Tibial nerve (tissue), 4 donors: ENCODE measurements around the gene KIAA1614. TPM values are rescaled to one million over a fixed set of nuclear protein-coding genes. Genes with fewer than 3 reads are reported as not detected.

Source experiments
- DNase-seq, 2 donors: peaks; one replicate each; pipeline ENCODE4 v3.0.0-alpha.2; 2019; ENCODE audit warnings: low spot score in 2 of 2
- H3K27ac ChIP-seq, 4 donors: fragments of 200-600 bp; sonication (generic) in 3 of 4; one replicate each; pipeline ENCODE4 v1.5.1; 2017 to 2019; ENCODE audit warnings: mild to moderate bottlenecking in 1 of 4
- H3K27me3 ChIP-seq, 2 donors: fragments of 200-600 bp; sonication (generic) in 1 of 2; one replicate each; pipeline versions ENCODE4 v1.5.1 to v1.6.0; 2017 to 2019
- H3K36me3 ChIP-seq, 3 donors: fragments of 200-600 bp; sonication (generic); one replicate each; pipeline ENCODE4 v1.5.1; 2018 to 2019
- H3K4me1 ChIP-seq, 4 donors: fragments of 200-600 bp; sonication (generic) in 3 of 4; one replicate each; pipeline ENCODE4 v1.5.1; 2017 to 2019
- H3K4me3 ChIP-seq, 4 donors: fragments of 200-600 bp; sonication (generic) in 3 of 4; one replicate each; pipeline ENCODE4 v1.5.1; 2017 to 2019; ENCODE audit warnings: mild to moderate bottlenecking in 1 of 4, moderate library complexity in 1 of 4
- H3K9me3 ChIP-seq, 4 donors: fragments of 200-600 bp; sonication (generic) in 3 of 4; one replicate each; pipeline ENCODE4 v1.5.1; 2017 to 2019
- CTCF ChIP-seq, 5 experiments: fragments of 200-600 bp in 3 of 5; fragments of 450-650 bp in 2 of 5; sonication (generic) in 3 of 5; IDR thresholded peaks; one replicate each; pipeline ENCODE4 v1.5.1; 2016 to 2019; ENCODE audit warnings: antibody characterized with exemption in 5 of 5, mild to moderate bottlenecking in 3 of 5, moderate library complexity in 2 of 5
- EP300 ChIP-seq, 2 donors: sonication (generic); formaldehyde crosslinking; IDR thresholded peaks; one replicate each; pipeline ENCODE4 v1.6.1; 2017; ENCODE audit warnings: antibody characterized with exemption in 2 of 2, mild to moderate bottlenecking in 1 of 2
- POLR2A ChIP-seq, 2 donors: fragments of 450-650 bp; IDR thresholded peaks; one replicate each; pipeline ENCODE4 v1.6.1; 2017; ENCODE audit warnings: antibody characterized with exemption in 2 of 2, mild to moderate bottlenecking in 2 of 2, moderate library complexity in 2 of 2
- WGBS, 2 donors: methylation state at CpG; one replicate each; pipeline ENCODE4 v1.1.5; 2018; 5-methylcytosine and 5-hydroxymethylcytosine counted together
- total RNA-seq, 4 donors: library from RNA; depleted of rRNA; stranded (reverse); fragments of >200 nt; gene quantifications; one replicate each; pipeline ENCODE4 v1.1.0, GENCODE V29; 2016

Gene KIAA1614
- total RNA-seq, 4 donors from 2014 or later, result 14.9 to 22.6 (median 19.1) TPM

DNA sequence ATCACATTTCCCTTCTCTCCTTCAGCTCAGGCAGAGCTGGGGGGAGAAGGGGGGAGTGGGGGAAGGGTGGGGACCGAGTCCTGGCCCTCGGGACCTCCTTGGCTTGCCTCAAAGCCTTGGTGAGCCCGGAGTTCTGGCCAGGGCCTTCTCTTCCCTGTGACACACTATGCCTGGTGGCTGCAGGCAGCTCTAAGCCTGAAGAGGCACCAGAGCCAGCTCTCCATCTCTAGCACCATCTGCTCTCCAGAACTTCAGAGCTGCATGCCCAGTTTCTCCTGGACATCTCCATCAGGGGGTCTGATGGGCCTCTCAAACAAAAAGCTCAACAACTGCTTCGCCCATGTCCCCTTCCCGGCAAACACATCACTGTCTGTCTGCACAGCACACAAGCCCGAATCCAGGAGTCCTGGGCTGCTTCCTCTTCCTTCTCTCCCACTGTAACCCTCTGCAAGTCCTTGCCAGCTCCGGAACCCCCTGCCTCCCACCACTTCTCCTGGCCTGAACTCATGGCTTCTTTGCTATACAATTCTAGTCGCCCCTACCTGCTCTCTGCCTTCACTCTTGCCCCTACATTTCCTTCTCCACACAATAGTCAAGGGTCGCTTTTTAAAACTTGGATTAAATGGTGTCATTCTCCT, 26.5 kb downstream of the KIAA1614 start:
- no peak for DNase-seq
- 81 to 82% methylated on average over 9 of the region's 9 CpGs for WGBS, 2 donors
- no peak overlapping the region for H3K27ac ChIP-seq
- H3K9me3 ChIP-seq, result no peaks in the 10 kb centered on the region
- no peaks in the 10 kb centered on the region for H3K4me1 ChIP-seq
- no peak overlapping the region for H3K4me3 ChIP-seq
- H3K27me3 ChIP-seq, result no peaks in the 10 kb centered on the region
- peaks cover 0 to 87% (median 0%) of the 10 kb centered on the region in 3 donors for H3K36me3 ChIP-seq
- TF ChIP-seq EP300 (IDR thresholded peaks at IDR 0.05) (no peak), POLR2A (IDR thresholded peaks at IDR 0.05) (no peak), CTCF (IDR thresholded peaks at IDR 0.05) (no peak)

DNA sequence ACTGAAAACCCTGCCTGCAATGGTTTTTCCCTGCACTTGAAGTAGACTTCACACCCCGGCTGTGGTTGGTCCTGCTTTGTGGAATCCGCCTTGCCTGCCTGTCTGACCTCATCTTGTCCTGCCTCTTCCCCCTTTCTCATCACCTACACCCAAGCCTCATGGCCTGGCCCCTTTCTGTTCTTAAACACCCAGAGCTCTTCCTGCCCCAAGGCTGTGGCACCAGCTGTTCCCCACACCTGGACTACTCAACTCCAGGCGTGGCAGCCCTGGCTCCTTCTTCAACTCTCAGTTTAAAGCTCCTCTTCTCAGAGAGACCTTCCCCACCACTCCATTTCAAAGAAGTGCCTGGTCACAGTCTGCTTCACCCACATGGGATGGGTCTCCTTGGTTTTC, 27.0 kb downstream of the KIAA1614 start:
- Histone ChIP-seq H3K4me3 (no peak overlapping the region), H3K36me3 (peaks cover 0 to 87% (median 0%) of the 10 kb centered on the region in 3 donors), H3K9me3 (no peaks in the 10 kb centered on the region), H3K4me1 (no peaks in the 10 kb centered on the region), H3K27ac (no peak overlapping the region), H3K27me3 (no peaks in the 10 kb centered on the region)
- WGBS, 2 donors, result 93% methylated on average over 3 of the region's 3 CpGs
- no peak for TF ChIP-seq POLR2A (IDR thresholded peaks at IDR 0.05)
- TF ChIP-seq EP300 (IDR thresholded peaks at IDR 0.05), result no peak
- TF ChIP-seq CTCF (IDR thresholded peaks at IDR 0.05), result no peak
- no peak for DNase-seq

DNA sequence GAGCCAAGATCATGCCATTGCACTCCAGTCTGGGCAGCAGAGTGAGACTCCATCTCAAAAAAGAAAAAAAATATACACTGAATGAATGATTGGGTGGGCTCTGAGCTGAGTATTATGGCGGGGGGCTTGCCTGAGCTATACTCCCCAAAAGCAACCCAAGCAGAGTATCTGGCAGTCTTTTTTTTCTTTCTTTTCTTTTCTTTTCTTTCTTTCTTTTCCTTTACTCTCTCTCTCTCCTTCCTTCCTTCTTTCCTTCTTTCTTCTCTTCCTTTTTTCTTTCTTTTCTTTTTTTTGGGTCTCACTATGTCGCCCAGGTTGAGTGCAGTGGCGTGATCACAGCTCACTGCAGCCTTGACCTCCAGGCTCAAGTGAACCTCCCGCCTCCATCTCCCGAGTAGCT, 27.7 kb downstream of the KIAA1614 start:
- no peak for DNase-seq
- H3K9me3 ChIP-seq, result no peaks in the 10 kb centered on the region
- 86 to 92% methylated on average over 5 of the region's 5 CpGs for WGBS, 2 donors
- no peak overlapping the region for H3K27ac ChIP-seq
- H3K27me3 ChIP-seq, result no peaks in the 10 kb centered on the region
- TF ChIP-seq EP300 (IDR thresholded peaks at IDR 0.05) (no peak), CTCF (IDR thresholded peaks at IDR 0.05) (no peak), POLR2A (IDR thresholded peaks at IDR 0.05) (no peak)
- H3K4me1 ChIP-seq, result no peaks in the 10 kb centered on the region
- H3K36me3 ChIP-seq, result peaks cover 0 to 87% (median 0%) of the 10 kb centered on the region in 3 donors
- no peak overlapping the region for H3K4me3 ChIP-seq

- no peaks in the 10 kb centered on the region for H3K9me3 ChIP-seq
- H3K27me3 ChIP-seq, result no peaks in the 10 kb centered on the region
- DNase-seq, result no peak
- H3K4me3 ChIP-seq, result no peak overlapping the region
- H3K27ac ChIP-seq, result peak overlapping the region in 1 of 4 donors; percentile 3
- H3K4me1 ChIP-seq, result no peaks in the 10 kb centered on the region
- peaks cover 0 to 87% (median 0%) of the 10 kb centered on the region in 3 donors for H3K36me3 ChIP-seq
- 80 to 85% methylated on average over 20 of the region's 20 CpGs for WGBS, 2 donors
- TF ChIP-seq CTCF (IDR thresholded peaks at IDR 0.05) (no peak), POLR2A (IDR thresholded peaks at IDR 0.05) (no peak), EP300 (IDR thresholded peaks at IDR 0.05) (no peak)
Measured at GRCh38 chr1:180941518-180942275, 29.0 kb downstream of the KIAA1614 start.

DNA sequence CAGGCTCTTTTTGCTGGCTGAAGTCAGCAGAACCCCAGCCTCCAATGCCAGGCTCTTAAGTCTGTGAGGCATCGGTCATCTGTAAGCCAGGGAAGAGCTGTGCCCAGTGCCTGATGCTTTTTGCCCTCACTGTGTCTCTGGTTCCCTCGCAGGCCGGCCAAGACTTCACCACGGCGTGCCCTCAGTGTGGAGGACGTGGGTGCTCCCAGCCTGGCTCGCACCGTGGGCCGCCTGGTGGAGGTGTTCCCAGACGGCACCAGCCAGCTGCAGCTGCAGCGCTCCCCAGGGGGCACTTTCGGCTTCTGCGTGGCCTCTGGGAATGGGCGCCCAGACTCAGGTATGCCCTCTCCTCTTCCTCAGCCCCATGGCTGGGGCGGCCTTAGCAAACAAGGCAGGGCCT, 32.5 kb downstream of the KIAA1614 start:
- Histone ChIP-seq H3K27me3 (no peaks in the 10 kb centered on the region), H3K9me3 (no peaks in the 10 kb centered on the region), H3K27ac (no peak overlapping the region), H3K4me3 (no peak overlapping the region), H3K4me1 (no peaks in the 10 kb centered on the region), H3K36me3 (peaks cover 0 to 86% (median 0%) of the 10 kb centered on the region in 3 donors)
- 91 to 94% methylated on average over 9 to 15 of the region's 15 CpGs for WGBS, 2 donors
- no peak for TF ChIP-seq POLR2A (IDR thresholded peaks at IDR 0.05)
- no peak for TF ChIP-seq EP300 (IDR thresholded peaks at IDR 0.05)
- TF ChIP-seq CTCF (IDR thresholded peaks at IDR 0.05), result no peak
- DNase-seq, result no peak
